SIG-M5 treated with dmso at 0.1 percent for 504 hours (cell line): Measurements from ENCODE around the gene SLC39A5.
A peak's percentile ranks its signal among the peaks of the same experiment; 100 is the strongest.
"Not testable (repeated sequence)": the region's sequence is repeated elsewhere in the genome, so short reads cannot be mapped to it uniquely, and the experiment has no call there.

Experiments
- DNase-seq: peaks from one replicate; lab custom pipeline; 2025; ENCODE audit not compliant: unreplicated experiment; lab: John Stamatoyannopoulos, UW

SLC39A5 gene

DNA sequence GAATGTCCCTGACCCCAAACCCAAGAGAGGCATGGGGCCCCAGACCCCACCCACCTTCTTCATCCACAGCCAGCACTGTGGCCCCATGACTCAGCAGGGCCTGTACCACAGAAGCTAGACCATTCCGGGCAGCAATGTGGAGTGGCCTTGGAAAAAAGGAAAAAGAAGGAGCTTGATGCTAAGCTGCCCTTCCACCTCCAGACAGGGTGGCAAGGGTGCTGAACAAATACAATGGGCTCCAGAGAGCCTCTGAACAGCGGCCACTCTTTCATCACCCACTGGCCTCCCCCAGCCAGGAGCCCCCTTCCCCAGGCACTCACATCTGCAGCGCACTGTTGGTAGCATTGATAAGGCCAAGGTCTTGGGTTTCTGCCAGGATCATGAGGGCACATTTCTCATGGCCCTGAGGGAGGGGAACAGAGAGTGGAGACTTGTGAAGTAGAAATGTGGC, 13.9 kb downstream of the SLC39A5 start:
- no peak for DNase-seq

DNA sequence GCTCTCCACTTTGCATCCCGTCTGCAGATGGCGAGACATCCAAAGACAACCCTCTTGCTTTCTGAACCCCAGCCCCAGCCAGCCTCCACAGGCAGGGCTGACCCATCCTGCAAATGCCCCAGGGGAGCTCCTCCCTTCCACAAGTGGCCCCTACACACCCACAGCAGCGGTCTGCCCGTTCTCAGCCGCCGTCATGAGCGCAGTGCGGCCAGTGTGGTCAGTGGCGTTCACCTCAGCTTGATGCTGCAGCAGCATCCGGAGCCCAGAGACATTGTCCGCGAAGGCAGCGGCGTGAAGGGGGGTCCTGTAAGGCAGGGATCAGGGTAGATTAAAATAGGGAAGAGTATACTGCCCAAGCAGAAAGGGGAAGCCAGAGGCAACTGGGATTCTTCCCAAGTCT, 14.6 kb downstream of the SLC39A5 start:
- no peak for DNase-seq

DNA sequence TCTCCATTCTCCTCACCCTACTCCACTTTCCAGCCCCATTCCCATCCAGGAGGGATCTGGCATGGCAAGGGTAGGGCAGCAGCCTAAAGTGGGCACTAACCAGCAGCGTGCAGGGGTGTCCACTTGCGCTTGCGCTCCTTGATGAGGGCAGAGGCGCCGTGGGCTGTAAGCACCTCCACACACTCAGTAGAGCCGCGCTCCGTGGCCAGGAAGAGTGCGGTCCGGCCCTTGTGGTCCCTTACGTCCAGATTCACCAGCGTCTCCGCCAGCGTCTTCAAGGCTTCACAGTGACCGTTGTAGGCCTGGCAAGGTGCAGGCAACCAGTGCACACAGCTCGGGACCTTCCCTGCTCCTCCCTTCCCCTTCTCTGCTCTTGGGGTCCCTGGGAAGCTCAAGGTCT, 18.1 kb downstream of the SLC39A5 start:
- no peak for DNase-seq

DNA sequence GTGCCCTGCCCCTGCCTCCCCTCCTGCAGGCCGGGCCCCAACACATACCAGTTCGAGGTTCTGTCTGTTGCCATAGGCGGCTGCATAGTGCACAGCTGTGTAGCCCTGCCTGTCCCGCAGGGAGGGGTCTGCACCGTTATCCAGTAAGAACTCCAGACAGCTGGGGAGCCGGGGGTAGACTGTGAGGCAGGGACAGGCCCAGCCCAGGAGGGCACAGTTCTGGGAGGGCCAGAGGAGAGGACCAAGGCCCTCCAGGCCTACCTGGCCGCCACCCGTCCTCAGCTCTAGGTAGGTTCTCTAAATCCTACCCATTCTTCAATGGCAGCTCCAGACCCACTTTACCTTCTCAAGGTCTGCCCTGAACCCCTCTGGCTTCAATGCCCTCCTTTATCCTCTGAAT, 18.9 kb downstream of the SLC39A5 start:
- DNase-seq: no peak

DNA sequence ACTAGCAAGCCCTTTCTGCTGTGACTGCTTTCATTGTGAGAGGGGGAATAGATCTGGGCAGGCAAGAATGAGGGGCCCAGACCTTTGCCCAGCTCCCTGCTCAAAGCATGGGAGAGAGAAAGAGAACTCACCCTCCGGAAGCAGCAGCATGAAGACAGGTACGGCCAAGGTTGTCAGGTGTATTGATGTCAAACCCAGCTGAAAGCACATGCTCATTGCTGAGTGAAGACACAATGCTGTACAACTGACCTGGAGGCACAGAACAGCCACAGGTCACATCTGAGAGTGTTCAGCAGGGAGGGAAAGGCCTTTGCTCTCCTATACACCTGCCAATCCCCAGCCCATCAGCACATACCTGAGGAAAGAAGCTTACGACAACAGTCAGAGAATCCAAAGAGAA, 22.8 kb downstream of the SLC39A5 start:
- DNase-seq: no peak

DNA sequence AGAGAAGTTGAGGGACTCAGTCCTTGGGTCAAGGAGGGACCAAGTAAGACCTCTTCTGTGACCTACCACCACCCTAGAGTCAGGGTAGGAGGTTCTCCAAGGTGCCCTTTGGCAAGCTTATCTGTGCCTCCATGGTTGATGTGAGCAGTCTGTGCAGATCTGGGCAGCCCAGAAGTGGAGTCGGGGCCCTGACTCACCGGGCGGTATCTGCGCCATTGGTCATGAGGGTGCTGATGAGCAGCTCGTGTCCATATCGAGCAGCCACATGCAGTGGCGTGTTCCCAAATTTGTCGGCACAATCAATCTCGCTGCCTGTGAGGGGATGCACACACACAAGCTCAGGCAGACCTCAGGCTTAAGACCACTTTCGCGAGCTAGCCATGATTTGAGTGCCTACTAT, 23.2 kb downstream of the SLC39A5 start:
- no peak for DNase-seq

DNA sequence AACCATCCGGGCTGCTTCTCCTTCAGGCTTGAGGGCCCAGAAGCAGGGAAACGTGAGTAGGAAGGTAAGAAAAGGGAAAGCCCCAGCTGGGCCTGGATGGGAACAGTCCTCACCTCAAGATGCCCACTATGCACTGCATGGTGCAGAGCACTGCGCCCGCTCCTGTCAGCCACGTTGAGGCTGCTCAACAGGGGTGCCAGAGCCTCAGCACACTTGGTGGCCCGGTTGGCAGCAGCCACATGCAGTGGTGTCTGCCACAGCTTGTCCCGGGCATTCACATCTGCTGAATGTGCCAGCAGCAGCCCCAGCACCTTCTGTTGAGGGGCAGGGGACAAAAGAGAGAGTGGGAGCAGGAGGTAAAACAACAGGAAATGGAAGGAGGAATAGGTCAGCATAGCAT, 25.8 kb downstream of the SLC39A5 start:
- no peak for DNase-seq

DNA sequence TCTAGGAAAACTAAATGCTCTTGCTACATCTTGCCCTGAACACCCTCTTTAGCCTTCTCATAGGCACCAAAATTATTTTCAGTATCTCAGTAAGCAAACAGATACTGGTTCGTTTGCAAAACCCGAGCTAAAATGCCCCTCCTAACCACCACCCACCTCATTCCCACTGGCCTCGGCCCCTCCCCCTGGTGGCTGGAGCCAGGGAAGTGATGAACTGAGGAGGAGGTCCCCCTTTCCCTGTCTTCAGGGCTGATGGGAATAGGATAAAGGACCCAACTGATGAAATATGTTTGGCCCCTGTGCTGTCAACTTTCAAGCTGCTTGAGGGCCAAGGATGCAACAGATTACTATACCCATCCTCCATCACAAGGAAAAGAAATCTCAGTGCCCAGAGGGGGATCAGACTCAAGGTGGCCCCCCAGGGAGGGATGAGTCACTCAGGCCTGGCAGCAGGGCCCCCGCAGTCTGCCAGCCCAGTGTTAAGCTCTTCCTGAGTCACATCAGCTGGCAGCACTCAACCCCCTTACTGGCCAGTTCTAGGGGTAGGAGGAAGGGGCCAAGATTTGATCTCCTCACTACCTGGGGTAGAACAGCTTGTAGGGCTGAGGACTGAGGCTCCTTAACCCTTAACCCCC, 26.6 kb downstream of the SLC39A5 start:
- DNase-seq: no peak

DNA sequence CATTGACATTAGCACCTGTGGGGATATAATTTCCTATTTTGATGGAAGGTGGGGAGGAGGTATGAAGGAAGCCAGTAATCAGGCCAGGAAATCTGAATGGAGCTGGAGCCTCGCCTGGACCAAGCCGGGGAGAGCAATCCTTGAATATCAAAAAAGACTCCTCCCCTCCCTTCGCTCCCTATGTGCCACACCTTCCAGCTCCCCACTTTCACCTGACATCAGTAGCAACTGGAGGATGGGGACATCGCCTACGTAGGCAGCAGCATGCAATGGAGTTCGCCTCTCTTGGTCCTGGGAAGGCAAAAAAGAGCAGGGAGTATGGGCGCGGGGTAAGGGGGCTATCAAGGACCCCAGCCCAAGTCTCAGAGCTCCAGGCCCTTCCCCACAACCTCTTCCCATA, 27.2 kb downstream of the SLC39A5 start:
- no peak for DNase-seq

DNA sequence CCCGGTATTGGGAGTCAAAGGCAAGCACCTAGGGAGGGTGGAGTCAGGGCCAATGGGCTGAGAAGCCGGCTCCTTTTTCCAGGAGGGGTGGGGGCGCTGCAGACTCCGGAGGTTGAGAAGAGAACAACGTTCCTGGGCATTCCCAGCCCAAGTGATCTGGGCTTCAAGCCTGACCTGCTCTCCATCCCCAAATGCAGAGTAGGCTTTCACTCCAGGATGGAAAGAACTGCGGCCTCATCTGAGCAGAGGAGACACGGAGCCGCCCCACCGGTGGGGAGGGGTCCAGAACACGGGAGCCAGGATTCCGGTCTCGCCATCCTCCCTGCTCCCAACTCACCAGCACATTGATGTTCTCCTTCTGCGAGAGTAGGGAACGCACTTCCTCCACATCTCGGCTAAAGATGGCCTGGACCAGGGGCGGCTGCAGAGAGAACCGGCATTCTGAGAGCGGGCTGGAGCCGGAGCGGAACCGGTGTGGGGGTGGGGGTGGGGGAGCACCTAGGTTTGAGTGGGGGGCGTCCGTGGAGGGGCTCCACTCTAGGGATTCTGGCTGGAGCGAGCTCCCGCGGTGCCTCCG, 27.7 kb downstream of the SLC39A5 start:
- no peak for DNase-seq

DNA sequence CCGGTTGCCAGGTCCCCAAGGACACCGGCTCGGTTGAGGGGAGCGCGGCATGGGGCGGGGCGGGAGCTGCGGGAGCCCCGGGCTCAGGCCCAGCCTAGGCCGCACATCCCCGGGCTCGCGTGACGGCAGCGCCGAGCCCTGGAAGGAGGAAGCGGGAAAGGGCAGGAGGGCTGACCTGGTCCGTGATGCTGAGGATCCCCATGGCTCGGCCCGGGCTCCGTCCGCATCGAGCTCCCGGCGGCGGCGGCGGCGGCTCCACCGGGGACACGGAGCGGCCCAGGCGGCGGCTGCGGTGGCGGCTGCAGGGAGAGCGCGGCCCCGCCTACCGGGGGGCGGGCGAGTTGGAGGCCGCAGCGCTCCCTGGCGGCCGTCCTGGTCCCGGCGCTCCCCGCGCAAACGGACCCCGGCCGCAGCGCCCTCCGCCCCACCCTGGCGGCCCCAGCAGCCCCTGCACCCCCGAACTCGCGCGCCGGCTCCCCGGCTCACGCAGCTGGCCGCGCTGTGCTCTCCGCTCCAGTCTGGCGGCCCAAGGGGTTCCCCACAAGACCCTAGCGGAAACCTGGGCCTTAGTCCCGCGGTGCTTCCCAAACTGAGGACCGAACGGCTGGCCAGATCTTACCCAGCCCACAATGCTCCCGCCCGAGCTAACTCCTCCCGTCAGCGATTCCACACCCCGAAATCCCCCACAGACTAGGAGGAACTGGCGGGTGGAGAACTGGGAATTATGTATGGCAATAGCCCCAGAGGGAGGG, 28.4 kb downstream of the SLC39A5 start, which contains the start of gene ANKRD52:
ANKRD52 (minus strand) TSS at position 317 of the 752 bp plus-strand sequence; CDS start at position 202, 115 bp downstream.
- DNase-seq: peak; percentile 76

DNA sequence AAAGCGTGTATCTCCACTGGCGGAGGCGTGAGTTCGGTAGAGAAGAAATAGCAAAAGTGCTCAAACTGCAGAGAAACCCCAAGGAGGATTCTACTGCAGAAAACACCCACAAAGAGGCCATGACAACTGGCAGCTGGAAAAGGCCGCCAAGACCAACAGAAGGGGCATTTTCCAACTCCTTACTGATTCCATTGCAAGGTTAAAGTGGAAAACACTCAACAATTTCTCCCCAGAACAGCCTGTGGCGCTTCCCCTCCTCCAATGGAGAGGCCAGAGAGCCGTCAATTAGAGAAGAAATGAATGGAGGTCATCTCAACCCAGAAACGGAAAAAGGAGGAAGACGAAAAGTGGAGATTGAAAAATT, 29.0 kb downstream of the SLC39A5 start:
- no peak for DNase-seq

DNA sequence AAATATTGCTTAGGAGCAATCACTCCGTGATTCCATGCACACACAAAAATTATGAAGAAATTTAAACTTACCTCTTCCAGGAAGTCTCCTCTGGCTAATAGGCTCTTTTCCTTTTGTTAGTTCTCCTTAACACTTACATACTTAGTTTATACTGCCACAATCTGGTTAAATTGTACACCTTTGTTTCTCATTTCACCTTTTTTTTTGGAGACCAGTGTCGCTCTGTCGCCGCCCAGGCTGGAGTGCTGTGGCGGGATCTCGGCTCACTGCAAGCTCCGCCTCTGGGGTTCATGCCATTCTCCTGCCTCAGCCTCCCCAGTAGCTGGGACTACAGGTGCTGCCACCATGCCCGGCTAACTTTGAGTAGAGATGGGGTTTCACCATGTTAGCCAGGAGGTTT, 30.5 kb downstream of the SLC39A5 start:
- no peak for DNase-seq

DNA sequence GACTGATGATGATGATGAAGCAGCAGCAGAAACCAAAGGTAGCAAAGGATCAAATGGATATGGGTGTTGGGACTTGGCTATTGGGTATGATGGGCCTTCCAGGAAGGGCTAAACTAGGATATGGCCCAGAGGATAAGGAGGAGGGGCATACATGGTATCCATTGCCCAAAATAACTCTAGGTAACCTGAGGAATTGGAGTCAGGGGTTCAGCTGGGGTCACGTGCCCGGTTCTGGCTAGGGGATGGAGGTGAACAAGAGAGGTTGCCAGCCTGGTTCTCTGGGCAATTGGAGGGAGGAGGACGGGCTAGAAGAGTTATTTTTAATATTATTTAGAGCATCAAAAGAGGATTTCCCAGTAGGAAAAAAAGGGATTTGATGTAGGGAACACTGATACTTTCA, 31.1 kb downstream of the SLC39A5 start:
- DNase-seq: no peak

DNA sequence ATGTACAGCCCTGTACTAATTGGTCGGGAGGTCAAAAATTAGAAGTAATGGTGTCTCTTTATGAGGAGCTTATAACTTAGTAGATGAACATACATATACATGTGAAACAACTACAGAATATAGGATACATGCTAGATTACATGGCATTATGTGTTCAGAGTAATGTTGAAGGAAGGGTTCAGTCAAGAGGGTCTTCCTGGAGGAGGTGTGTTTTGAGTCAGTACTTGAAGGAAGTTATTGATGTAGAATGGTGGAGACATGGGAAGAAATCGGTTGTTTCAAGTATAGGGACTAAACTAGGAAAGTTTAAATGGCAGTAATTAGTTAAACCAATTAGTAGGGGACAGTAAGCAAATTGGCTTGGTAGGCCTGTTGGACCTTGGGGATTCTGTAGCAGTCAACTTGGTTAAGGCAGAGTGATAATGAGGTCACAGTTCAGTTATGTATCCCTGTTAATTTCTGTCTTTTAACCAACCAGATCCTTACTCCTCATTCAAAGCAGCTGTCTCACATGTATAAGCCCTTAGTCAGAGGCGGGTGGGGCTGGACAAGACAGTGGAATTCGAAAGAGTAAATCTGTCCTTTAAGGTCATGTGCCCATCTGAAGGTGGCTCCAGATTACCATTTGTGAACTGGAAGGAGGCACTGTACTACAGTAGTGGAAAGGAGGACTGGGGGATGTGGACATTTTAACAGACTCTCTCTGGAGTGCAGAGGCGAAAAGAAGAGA, 31.8 kb downstream of the SLC39A5 start:
- no peak for DNase-seq

DNA sequence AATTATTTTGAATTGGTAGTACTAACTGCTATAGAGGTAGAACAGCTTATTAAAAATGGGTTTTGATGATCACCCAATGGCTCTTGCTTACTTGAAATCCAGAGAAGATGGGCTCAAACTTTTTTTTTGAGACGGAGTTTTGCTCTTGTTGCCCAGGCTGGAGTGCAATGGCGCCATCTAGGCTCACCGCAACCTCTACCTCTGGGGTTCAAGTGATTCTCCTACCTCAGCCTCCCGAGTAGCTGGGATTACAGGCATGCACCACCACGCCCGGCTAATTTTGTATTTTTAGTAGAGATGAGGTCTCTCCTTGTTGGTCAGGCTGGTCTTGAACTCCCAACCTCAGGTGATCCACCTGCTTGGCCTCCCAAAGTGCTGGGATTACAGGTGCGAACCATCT, 33.1 kb downstream of the SLC39A5 start:
- not testable (repeated sequence) for DNase-seq

DNA sequence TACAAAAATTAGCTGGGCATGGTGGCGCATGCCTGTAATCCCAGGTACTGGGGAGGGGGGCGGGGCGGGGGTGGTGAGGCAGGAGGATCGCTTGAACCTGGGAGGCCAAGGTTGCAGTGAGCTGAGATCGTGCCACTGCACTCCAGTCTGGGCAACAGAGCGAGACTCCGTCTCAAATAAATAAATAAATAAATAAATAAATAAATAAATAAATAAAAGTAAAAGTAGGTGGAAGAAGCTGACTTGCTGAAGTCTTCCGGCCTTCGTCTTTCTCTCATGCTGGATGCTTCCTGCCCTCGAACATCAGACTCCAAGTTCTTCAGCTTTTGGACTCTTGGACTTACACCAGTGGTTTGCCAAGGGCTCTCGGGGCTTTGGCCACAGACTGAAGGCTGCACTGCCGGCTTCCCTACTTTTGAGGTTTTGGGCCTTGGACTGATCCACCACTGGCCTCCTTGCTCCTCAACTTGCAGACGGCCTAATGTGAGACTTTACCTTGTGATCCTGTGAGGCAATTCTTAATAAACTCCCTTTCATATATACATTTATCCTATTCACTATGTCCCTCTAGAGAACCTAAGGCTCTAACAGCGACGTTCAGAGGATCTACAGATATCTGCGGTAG, 36.3 kb downstream of the SLC39A5 start:
- not testable (repeated sequence) for DNase-seq

DNA sequence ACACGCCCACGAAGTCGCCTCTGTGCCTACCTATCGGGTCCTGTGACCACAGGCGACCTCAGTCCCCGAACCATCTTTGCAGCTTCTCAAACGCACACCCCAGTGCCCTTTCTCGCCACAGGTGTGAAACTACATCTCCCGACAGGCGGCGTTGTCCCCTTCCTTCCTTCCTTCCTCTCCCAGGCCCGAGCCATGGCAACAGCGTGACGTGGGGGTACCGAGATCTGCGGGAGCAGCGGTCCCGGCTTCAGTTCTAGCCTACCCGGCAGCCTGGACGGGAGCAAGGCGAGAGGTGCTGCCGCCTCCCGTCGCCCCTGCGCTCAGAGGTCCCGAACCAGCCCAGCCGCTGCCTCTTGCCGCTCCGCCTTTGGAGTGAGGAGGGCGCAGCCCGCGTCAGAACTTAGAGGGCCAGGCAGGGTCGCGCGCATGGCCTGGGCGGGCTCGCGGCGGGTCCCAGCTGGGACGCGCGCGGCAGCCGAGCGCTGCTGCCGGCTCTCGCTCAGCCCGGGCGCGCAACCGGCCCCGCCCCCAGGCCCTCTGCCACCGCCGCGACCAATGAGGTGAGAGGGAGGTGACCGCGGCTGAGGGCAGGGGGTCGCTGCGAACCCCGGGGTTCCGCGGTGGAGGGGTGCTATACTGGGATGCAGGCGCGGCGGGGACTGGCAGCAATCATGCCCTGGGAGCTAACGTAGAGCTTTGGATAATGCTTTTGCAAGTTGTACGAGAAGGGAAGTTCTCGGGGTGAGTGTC, 37.0 kb downstream of the SLC39A5 start, which contains the start of gene COQ10A:
COQ10A (plus strand) TSS at position 250 of the 750 bp plus-strand sequence; CDS start at position 427, 177 bp downstream.
- peak; percentile 93 for DNase-seq

DNA sequence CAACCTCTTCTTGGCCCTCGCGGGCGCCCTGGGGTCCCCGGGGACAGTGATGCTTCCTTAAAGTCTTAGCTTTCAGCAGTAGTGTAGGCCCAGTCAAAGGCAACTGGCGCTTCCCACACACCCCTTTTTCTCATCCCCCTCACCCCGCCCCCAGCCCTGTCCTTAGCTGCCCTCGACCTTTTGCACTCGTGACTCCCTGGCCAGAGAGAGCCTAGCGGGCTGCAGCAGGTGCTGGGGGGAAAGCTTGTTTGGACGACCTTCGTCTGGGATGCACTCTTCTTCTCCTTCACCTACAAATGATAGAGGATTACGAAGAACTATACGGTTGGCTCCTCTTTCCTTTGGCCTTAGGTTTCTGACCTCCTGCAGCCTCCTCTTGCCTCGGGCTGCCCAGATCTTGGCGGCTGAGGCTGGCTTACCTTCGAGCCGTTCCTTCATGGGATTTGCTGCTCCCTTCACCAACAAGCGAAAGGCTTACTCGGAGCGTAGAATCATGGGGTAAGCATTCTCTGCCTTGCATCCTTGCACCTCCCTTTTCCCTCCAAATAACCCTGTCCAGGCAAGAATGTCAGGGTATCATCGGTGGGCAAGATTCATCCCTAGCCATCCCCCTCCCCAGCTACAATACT, 37.7 kb downstream of the SLC39A5 start:
- DNase-seq: no peak

DNA sequence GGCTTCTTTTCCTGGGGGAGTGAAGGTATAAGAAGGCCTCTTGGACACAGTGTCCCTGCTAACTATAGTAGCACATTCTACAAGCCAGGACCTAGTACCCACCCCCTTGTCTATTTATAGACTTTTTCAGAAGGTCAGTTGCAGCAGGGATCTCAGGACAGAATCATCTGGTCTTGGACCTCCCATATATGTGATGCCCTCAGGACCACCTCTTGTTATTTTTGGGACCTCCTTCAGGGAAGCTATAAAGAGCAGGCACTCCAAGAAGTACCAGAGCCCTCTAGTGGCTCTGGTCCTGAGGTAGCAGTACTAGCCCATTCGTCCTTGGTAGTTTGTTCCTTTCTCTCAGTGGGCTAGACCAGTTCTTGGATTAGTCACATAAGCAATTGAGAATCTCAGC, 41.2 kb downstream of the SLC39A5 start:
- DNase-seq: peak; percentile 60
